Nephron (organoid): Measurements from ENCODE around the gene BMPR2.
"Not testable (repeated sequence)": the region's sequence is repeated elsewhere in the genome, so short reads cannot be mapped to it uniquely, and the experiment has no call there.

ENCODE experiments used
- H3K27ac Mint-ChIP-seq, 3 experiments: 2 replicates each; pipeline ENCODE4 v1.8.0; 2020; ENCODE audit warnings: mixed read lengths in 3 of 3, mild to moderate bottlenecking in 2 of 3, moderate library complexity in 1 of 3
- H3K27me3 Mint-ChIP-seq: 2 replicates; pipeline ENCODE4 v1.8.0; 2021; ENCODE audit warnings: low read depth, mild to moderate bottlenecking, moderate library complexity, mixed read lengths
- H3K36me3 Mint-ChIP-seq: 2 replicates; pipeline ENCODE4 v1.8.0; 2020; ENCODE audit warnings: low read depth, mixed read lengths
- H3K4me1 Mint-ChIP-seq: 2 replicates; pipeline ENCODE4 v1.8.0; 2020; ENCODE audit warnings: mixed read lengths
- H3K4me3 Mint-ChIP-seq, 3 experiments: 2 replicates each; pipeline ENCODE4 v1.8.0; 2020; ENCODE audit warnings: mild to moderate bottlenecking in 3 of 3, mixed read lengths in 3 of 3, moderate library complexity in 2 of 3
- H3K9me3 Mint-ChIP-seq: 2 replicates; pipeline ENCODE4 v1.8.0; 2020; ENCODE audit warnings: mixed read lengths
- CTCF ChIP-seq, 3 experiments: fragments of 200-600 bp; sonication (generic); IDR thresholded peaks; one replicate each; pipeline ENCODE4 v1.5.0; 2021; ENCODE audit warnings: antibody characterized with exemption in 3 of 3; ENCODE audit not compliant: unreplicated experiment in 3 of 3

The BMPR2 gene

DNA sequence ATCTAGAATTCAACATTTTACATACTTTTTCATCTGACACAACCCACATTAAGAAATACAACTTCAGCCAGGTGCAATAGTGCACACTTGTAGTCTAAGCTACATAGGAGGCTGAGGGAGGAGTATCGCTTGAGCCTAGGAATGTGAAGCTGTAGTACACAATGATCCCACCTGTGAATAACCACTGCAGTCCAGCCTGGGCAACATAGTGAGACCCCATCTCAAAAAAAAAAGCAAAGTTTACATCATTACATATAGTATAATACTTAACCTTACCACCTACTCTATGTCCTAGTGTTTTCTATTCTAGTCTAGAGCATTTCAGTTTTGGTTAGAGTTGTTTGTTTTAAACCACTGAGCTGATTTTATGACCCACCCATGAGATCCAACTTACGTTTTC, 172.1 kb downstream of the BMPR2 start:
- peaks cover 41% of the 10 kb centered on the region for H3K36me3 Mint-ChIP-seq
- TF ChIP-seq CTCF (IDR thresholded peaks at IDR 0.05; ENCODE audit: unreplicated experiment in 3 of 3) = no peak
- no peak overlapping the region for H3K4me3 Mint-ChIP-seq
- H3K27me3 Mint-ChIP-seq = no peaks in the 10 kb centered on the region
- no peak overlapping the region for H3K27ac Mint-ChIP-seq
- H3K9me3 Mint-ChIP-seq = no peaks in the 10 kb centered on the region
- no peaks in the 10 kb centered on the region for H3K4me1 Mint-ChIP-seq

GRCh38 chr2:202551000-202551399, 174.9 kb downstream of the BMPR2 start:
- H3K27ac Mint-ChIP-seq = not testable (repeated sequence)

DNA sequence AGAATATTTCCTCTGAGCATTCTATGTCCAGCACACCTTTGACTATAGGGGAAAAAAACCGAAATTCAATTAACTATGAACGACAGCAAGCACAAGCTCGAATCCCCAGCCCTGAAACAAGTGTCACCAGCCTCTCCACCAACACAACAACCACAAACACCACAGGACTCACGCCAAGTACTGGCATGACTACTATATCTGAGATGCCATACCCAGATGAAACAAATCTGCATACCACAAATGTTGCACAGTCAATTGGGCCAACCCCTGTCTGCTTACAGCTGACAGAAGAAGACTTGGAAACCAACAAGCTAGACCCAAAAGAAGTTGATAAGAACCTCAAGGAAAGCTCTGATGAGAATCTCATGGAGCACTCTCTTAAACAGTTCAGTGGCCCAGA, 179.2 kb downstream of the BMPR2 start:
- H3K4me3 Mint-ChIP-seq = no peak overlapping the region
- no peaks in the 10 kb centered on the region for H3K9me3 Mint-ChIP-seq
- no peaks in the 10 kb centered on the region for H3K4me1 Mint-ChIP-seq
- TF ChIP-seq CTCF (IDR thresholded peaks at IDR 0.05; ENCODE audit: unreplicated experiment in 3 of 3) = no peak
- H3K36me3 Mint-ChIP-seq = peaks cover 61% of the 10 kb centered on the region
- no peaks in the 10 kb centered on the region for H3K27me3 Mint-ChIP-seq
- H3K27ac Mint-ChIP-seq = no peak overlapping the region

More at GRCh38 chr2:202551000-202551399, 174.9 kb downstream of the BMPR2 start:
- H3K36me3 Mint-ChIP-seq = peaks cover 43% of the 10 kb centered on the region
- H3K27me3 Mint-ChIP-seq, H3K9me3 Mint-ChIP-seq, H3K4me1 Mint-ChIP-seq, H3K4me3 Mint-ChIP-seq: not testable (repeated sequence)

DNA sequence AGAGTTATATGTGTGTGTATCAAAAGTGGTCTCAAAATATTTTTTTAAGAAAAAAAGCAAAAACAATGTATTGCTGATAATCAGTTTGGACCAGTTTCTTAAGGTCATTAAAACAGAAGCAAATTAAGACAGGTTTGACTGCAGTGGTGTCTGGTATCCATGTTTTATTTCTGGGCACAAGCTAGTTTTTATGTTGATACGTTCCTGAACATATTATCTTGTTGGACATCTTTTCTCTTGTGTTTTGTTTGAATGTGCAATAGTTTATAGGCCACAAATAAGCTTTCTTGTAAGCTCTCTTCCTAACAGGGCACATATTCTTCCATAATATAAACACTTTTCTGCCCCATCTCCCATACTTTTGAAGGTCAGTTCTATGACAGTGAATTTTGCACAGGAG, 184.1 kb downstream of the BMPR2 start:
- TF ChIP-seq CTCF (IDR thresholded peaks at IDR 0.05; ENCODE audit: unreplicated experiment in 3 of 3) = no peak

GRCh38 chr2:202564226-202564625, 188.1 kb downstream of the BMPR2 start:
- Mint-ChIP-seq H3K9me3 (no peaks in the 10 kb centered on the region), H3K4me3 (no peak overlapping the region), H3K4me1 (no peaks in the 10 kb centered on the region), H3K27me3 (no peaks in the 10 kb centered on the region), H3K27ac (no peak overlapping the region), H3K36me3 (peaks cover 35% of the 10 kb centered on the region)
- TF ChIP-seq CTCF (IDR thresholded peaks at IDR 0.05; ENCODE audit: unreplicated experiment in 3 of 3) = no peak

More for the DNA sequence above, 184.1 kb downstream of the BMPR2 start:
- H3K36me3 Mint-ChIP-seq = peaks cover 64% of the 10 kb centered on the region
- H3K4me3 Mint-ChIP-seq = no peak overlapping the region
- H3K27ac Mint-ChIP-seq = no peak overlapping the region
- H3K27me3 Mint-ChIP-seq = no peaks in the 10 kb centered on the region
- H3K9me3 Mint-ChIP-seq = no peaks in the 10 kb centered on the region
- no peaks in the 10 kb centered on the region for H3K4me1 Mint-ChIP-seq

DNA sequence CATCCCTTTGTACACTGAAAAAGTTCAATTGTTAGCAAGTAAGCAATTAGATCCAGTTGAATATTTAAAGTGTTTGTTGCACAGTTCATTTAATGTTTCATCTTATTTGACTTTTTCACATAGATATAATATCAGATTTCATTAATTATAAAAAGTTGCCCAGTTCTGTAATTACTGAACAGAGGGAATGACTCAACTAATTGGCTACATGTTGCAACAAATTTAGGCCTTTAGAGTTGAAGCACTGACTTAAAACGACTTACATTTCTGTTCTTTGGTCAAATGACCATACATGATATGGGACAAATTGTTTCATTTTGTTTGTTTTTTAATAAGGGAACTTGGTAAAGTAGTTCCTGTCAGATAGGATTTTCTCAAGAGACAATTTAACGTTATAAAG, 190.2 kb downstream of the BMPR2 start:
- H3K4me1 Mint-ChIP-seq = no peaks in the 10 kb centered on the region
- no peaks in the 10 kb centered on the region for H3K27me3 Mint-ChIP-seq
- no peak overlapping the region for H3K27ac Mint-ChIP-seq
- no peak overlapping the region for H3K4me3 Mint-ChIP-seq
- TF ChIP-seq CTCF (IDR thresholded peaks at IDR 0.05; ENCODE audit: unreplicated experiment in 3 of 3) = no peak
- H3K36me3 Mint-ChIP-seq = peaks cover 21% of the 10 kb centered on the region
- no peaks in the 10 kb centered on the region for H3K9me3 Mint-ChIP-seq
